Measurements from ENCODE around the gene LURAP1L.
A peak's percentile ranks its signal among the peaks of the same experiment; 100 is the strongest.

DNA sequence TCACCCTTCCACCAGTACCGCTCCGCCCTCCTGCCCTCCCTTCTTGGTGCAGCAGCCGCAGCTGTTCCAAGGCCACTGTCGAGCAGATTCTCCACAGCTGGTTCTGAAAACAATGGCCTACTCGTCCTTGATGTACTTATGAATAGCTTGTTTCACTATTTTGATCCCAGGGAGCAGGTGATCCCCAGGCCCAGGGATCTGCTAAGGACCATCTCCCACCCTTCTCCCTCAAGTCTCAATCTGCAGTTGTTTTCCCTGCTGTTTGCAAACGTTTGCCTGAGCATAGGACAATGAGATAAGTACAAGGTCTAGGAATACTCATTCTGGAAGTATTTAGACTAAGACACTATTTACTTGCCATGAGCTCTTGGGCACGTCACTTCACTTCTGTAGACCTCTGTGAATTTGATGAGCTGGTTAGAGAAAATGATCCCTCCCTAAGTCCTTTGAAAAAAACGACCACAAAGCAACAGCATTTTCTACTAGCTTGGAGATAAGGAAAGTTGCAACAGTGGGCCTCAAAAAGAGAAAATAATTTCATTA is 1.8 kb downstream of the LURAP1L start:
- peak in 1 of 3 experiments; percentile 6 for TF ChIP-seq CTCF (optimal IDR thresholded peaks at IDR 0.05 in 1 of 3, IDR thresholded peaks at IDR 0.05 in 1 of 3, conservative IDR thresholded peaks at IDR 0.05 in 1 of 3; ENCODE audit: extremely low read depth in 1 of 3, insufficient read depth in 2 of 3, low read length in 3 of 3)
- TF ChIP-seq EZH2 (IDR thresholded peaks at IDR 0.05; ENCODE audit: low read length), result no peak
